HepG2 (cell line): Measurements from ENCODE around the gene PHLDB1. TPM values are rescaled to one million over a fixed set of nuclear protein-coding genes. Genes with fewer than 3 reads are reported as not detected.

Experiments
- CCAR2 ChIP-seq: fragments of 200-400 bp; formaldehyde crosslinking; optimal IDR thresholded peaks from 2 replicates; pipeline ENCODE3; 2018; ENCODE audit warnings: low read depth, mild to moderate bottlenecking, low read length, moderate library complexity
- FOXA1 ChIP-seq, 2 experiments: fragments of 450-650 bp in 1 of 2; sonication (generic) in 1 of 2; formaldehyde crosslinking in 1 of 2; IDR thresholded peaks; 2 replicates each; pipeline versions ENCODE4 v1.4.0 to v1.6.1; 2016 to 2020; ENCODE audit warnings: missing genetic modification reagents in 1 of 2
- HOXA7 ChIP-seq: sonication (generic); formaldehyde crosslinking; IDR thresholded peaks from 2 replicates; pipeline ENCODE4 v1.8.1; 2022; ENCODE audit warnings: mild to moderate bottlenecking, missing genetic modification reagents, moderate library complexity
- IKZF1 ChIP-seq: fragments of 450-650 bp; IDR thresholded peaks from 2 replicates; pipeline ENCODE4 v1.7.1; 2016
- KDM6A ChIP-seq: IDR thresholded peaks from 2 replicates; pipeline ENCODE4 v1.6.1; 2016; ENCODE audit warnings: low read depth
- KLF9 ChIP-seq: IDR thresholded peaks from 2 replicates; pipeline ENCODE4 v1.6.1; 2016; ENCODE audit warnings: low read depth
- MAZ ChIP-seq, 2 experiments: sonication (generic) in 1 of 2; formaldehyde crosslinking in 1 of 2; IDR thresholded peaks; 2 replicates each; pipeline versions ENCODE4 v1.5.0 to v1.6.1; 2012 to 2020; ENCODE audit warnings: low read depth in 2 of 2, mild to moderate bottlenecking in 2 of 2, borderline replicate concordance in 1 of 2, improper control_type of control experiment in 1 of 2, low read length in 1 of 2, missing genetic modification reagents in 1 of 2, moderate library complexity in 1 of 2
- MED13 ChIP-seq: sonication (generic); formaldehyde crosslinking; IDR thresholded peaks from 2 replicates; pipeline ENCODE4 v1.5.0; 2020; ENCODE audit warnings: missing genetic modification reagents
- MLLT10 ChIP-seq: sonication (generic); formaldehyde crosslinking; IDR thresholded peaks from 2 replicates; pipeline ENCODE4 v1.4.0; 2020; ENCODE audit warnings: missing genetic modification reagents
- PPARG ChIP-seq: conservative IDR thresholded peaks from 2 replicates; pipeline ENCODE4 v1.6.1; 2016; ENCODE audit warnings: missing biosample characterization, missing genetic modification reagents
- SIX1 ChIP-seq: sonication (generic); formaldehyde crosslinking; IDR thresholded peaks from 2 replicates; pipeline ENCODE4 v1.4.0; 2020; ENCODE audit warnings: missing genetic modification reagents, borderline replicate concordance
- SIX4 ChIP-seq: sonication (generic); formaldehyde crosslinking; IDR thresholded peaks from 2 replicates; pipeline ENCODE4 v1.4.0; 2020; ENCODE audit warnings: missing genetic modification reagents
- TGIF2 ChIP-seq: IDR thresholded peaks from 2 replicates; pipeline ENCODE4 v1.6.1; 2016; ENCODE audit warnings: control low read depth, missing compliant biosample characterization
- U2AF2 ChIP-seq: fragments of 200-400 bp; formaldehyde crosslinking; IDR thresholded peaks from 2 replicates; pipeline ENCODE4 v1.6.1; 2017; ENCODE audit warnings: low read depth, mild to moderate bottlenecking, low read length
- ZBTB7A ChIP-seq: sonication (generic); formaldehyde crosslinking; IDR thresholded peaks from 2 replicates; pipeline ENCODE4 v1.8.0; 2022; ENCODE audit warnings: mild to moderate bottlenecking, missing genetic modification reagents
- ZNF530 ChIP-seq: sonication (generic); formaldehyde crosslinking; IDR thresholded peaks from 2 replicates; pipeline ENCODE4 v1.5.0; 2020; ENCODE audit warnings: low read depth, mild to moderate bottlenecking, missing genetic modification reagents
- ZNF567 ChIP-seq: sonication (generic); formaldehyde crosslinking; IDR thresholded peaks from 2 replicates; pipeline ENCODE4 v1.8.1; 2023; ENCODE audit warnings: mild to moderate bottlenecking, missing genetic modification reagents, borderline replicate concordance
- ZNF713 ChIP-seq: sonication (generic); formaldehyde crosslinking; IDR thresholded peaks from 2 replicates; pipeline ENCODE4 v1.4.0; 2020; ENCODE audit warnings: mild to moderate bottlenecking, missing genetic modification reagents
- polyA plus RNA-seq, 8 experiments: library from polyadenylated mRNA; depleted of rRNA in 3 of 8; stranded (reverse) in 7 of 8; unstranded in 1 of 8; fragments of >200 nt; fragmentation: Illumina TruSeq in 4 of 8; extraction: Trizol in 4 of 8; gene quantifications; 2 replicates each; pipeline versions ENCODE4 v1.2.1 to v1.2.3, GENCODE V29; 2011 to 2016; ENCODE audit warnings: low read depth in 4 of 8, missing spikeins in 1 of 8, mixed read lengths in 1 of 8; ENCODE audit not compliant: insufficient read depth in 1 of 8
- total RNA-seq, 5 experiments: library from RNA; depleted of rRNA; stranded (reverse); fragments of >200 nt; fragmentation: Illumina TruSeq; extraction: Trizol; gene quantifications; 2 replicates each; pipeline ENCODE4 v1.2.3, GENCODE V29; 2016; ENCODE audit warnings: low read depth in 1 of 5
- TF ChIP-seq, protein P1 (sequence below): sonication (generic); formaldehyde crosslinking; IDR thresholded peaks from 2 replicates; pipeline ENCODE4 v1.9.0; 2022; ENCODE audit warnings: missing genetic modification reagents, mild to moderate bottlenecking, borderline replicate concordance
- TF ChIP-seq, protein P2 (sequence below), 2 experiments: sonication (generic) in 1 of 2; formaldehyde crosslinking in 1 of 2; IDR thresholded peaks; 2 replicates each; pipeline versions ENCODE4 v1.4.0 to v1.6.1; 2016 to 2020; ENCODE audit warnings: borderline replicate concordance in 1 of 2, low read depth in 1 of 2, mild to moderate bottlenecking in 1 of 2, missing genetic modification reagents in 1 of 2
- TF ChIP-seq, protein P3 (sequence below): sonication (generic); formaldehyde crosslinking; IDR thresholded peaks from 2 replicates; pipeline ENCODE4 v1.4.0; 2020; ENCODE audit warnings: missing genetic modification reagents

The PHLDB1 gene
- total and polyA plus RNA-seq, 2 of the 13 experiments (the other 11 are each of a cell fraction or from before 2014, with no cell fraction given): 13.8 to 14.2 TPM

DNA sequence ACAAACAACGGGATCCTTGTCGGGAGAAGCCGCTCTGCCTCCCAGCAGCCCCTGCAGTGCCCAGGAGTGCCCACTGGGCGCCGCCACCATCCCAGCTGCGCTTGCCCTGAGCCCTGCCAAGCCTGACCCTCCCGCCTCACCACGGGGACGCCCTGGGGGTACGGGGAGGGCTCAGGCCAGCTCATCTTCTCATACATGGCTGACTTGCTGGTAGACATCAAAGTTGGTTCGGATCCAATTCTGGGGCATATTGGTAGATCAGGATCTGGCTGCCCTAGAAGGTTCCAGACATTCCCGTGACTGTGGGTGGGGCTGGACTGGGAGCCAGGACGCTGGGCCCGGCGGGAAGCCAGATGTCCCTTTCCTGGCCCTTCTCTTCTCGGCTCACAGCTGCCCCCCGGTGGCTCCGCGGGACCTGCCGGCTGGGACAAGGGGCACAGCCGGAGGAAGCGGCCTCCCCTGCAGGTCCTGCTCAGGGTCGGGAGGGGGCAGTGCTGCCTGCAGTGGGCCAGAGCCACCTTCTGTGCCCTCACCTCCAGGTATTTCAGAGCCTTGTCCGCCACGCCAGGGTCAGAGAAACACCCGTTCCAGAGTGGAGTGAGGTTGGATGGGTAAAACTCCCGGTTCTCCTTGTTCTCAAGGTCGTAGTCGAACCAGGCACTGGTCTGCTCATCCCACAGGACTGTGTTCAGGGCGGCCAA is 82.6 kb downstream of the PHLDB1 start (continued):
- TF ChIP-seq, protein P1, sequence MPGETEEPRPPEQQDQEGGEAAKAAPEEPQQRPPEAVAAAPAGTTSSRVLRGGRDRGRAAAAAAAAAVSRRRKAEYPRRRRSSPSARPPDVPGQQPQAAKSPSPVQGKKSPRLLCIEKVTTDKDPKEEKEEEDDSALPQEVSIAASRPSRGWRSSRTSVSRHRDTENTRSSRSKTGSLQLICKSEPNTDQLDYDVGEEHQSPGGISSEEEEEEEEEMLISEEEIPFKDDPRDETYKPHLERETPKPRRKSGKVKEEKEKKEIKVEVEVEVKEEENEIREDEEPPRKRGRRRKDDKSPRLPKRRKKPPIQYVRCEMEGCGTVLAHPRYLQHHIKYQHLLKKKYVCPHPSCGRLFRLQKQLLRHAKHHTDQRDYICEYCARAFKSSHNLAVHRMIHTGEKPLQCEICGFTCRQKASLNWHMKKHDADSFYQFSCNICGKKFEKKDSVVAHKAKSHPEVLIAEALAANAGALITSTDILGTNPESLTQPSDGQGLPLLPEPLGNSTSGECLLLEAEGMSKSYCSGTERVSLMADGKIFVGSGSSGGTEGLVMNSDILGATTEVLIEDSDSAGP (CRISPR knock-in tag): peak; percentile 92
- TF ChIP-seq HOXA7 (CRISPR knock-in tag): no peak
- no peak for TF ChIP-seq ZBTB7A (CRISPR knock-in tag)
- TF ChIP-seq FOXA1 (IDR thresholded peaks at IDR 0.05): no peak
- TF ChIP-seq FOXA1 (CRISPR knock-in tag; IDR thresholded peaks at IDR 0.05): no peak; the same call in 1 of the 2 replicates
- no peak for TF ChIP-seq KDM6A
- TF ChIP-seq, protein P2, sequence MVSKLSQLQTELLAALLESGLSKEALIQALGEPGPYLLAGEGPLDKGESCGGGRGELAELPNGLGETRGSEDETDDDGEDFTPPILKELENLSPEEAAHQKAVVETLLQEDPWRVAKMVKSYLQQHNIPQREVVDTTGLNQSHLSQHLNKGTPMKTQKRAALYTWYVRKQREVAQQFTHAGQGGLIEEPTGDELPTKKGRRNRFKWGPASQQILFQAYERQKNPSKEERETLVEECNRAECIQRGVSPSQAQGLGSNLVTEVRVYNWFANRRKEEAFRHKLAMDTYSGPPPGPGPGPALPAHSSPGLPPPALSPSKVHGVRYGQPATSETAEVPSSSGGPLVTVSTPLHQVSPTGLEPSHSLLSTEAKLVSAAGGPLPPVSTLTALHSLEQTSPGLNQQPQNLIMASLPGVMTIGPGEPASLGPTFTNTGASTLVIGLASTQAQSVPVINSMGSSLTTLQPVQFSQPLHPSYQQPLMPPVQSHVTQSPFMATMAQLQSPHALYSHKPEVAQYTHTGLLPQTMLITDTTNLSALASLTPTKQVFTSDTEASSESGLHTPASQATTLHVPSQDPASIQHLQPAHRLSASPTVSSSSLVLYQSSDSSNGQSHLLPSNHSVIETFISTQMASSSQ (IDR thresholded peaks at IDR 0.05; ENCODE audit: low read depth): no peak; the same call in 1 of the 2 replicates
- TF ChIP-seq, protein P2 (CRISPR knock-in tag; IDR thresholded peaks at IDR 0.05; ENCODE audit: borderline replicate concordance): no peak
- peak; percentile 59; the same call in 1 of the 2 replicates for TF ChIP-seq PPARG (CRISPR knock-in tag)
- TF ChIP-seq, protein P3, sequence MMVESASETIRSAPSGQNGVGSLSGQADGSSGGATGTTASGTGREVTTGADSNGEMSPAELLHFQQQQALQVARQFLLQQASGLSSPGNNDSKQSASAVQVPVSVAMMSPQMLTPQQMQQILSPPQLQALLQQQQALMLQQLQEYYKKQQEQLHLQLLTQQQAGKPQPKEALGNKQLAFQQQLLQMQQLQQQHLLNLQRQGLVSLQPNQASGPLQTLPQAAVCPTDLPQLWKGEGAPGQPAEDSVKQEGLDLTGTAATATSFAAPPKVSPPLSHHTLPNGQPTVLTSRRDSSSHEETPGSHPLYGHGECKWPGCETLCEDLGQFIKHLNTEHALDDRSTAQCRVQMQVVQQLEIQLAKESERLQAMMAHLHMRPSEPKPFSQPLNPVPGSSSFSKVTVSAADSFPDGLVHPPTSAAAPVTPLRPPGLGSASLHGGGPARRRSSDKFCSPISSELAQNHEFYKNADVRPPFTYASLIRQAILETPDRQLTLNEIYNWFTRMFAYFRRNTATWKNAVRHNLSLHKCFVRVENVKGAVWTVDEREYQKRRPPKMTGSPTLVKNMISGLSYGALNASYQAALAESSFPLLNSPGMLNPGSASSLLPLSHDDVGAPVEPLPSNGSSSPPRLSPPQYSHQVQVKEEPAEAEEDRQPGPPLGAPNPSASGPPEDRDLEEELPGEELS (CRISPR knock-in tag): 0 out of 2 replicates have a peak, but pooled peaks have one; percentile 11
- TF ChIP-seq ZNF530 (CRISPR knock-in tag): no peak
- TF ChIP-seq MED13 (CRISPR knock-in tag): peak; percentile 52; the same call in 1 of the 2 replicates
- TF ChIP-seq MAZ (IDR thresholded peaks at IDR 0.05; ENCODE audit: borderline replicate concordance, low read depth, low read length): no peak
- TF ChIP-seq MAZ (CRISPR knock-in tag; IDR thresholded peaks at IDR 0.05; ENCODE audit: low read depth): peak; percentile 69
- TF ChIP-seq IKZF1: no peak
- TF ChIP-seq TGIF2 (CRISPR knock-in tag): 0 out of 2 replicates have a peak, but pooled peaks have one; percentile 16
- TF ChIP-seq CCAR2: no peak
- no peak for TF ChIP-seq MLLT10 (CRISPR knock-in tag)
- no peak for TF ChIP-seq SIX4 (CRISPR knock-in tag)
- TF ChIP-seq KLF9 (CRISPR knock-in tag): no peak
- TF ChIP-seq ZNF713 (CRISPR knock-in tag): 0 out of 2 replicates have a peak, but pooled peaks have one; percentile 82
- no peak for TF ChIP-seq U2AF2
- TF ChIP-seq SIX1 (CRISPR knock-in tag): 0 out of 2 replicates have a peak, but pooled peaks have one; percentile 11
- TF ChIP-seq ZNF567 (CRISPR knock-in tag): 0 out of 2 replicates have a peak, but pooled peaks have one; percentile 68
